ENCODE results near the gene MRM2.
A peak's percentile ranks its signal among the peaks of the same experiment; 100 is the strongest.

Gene MRM2

DNA sequence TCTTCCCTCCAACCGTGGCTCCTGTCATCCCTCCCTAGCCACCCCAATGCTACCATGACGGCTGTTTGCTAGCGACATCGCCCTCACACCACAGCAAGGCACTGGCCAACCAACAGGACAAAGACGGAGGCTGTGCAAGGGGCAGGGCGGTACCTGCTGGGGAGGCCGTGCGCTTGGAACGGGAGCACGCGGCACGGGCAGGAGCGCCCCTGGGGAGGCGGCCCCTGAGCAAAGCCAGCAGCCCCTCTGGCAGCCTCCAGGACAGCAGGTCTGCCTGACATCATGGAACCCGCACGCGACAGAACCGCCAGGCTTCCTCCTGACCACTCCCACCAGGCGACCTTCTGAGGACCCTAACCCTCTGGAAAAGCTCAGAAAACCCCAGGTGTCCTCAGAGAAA, 22.0 kb downstream of the MRM2 start:
- DNase-seq = no peak

DNA sequence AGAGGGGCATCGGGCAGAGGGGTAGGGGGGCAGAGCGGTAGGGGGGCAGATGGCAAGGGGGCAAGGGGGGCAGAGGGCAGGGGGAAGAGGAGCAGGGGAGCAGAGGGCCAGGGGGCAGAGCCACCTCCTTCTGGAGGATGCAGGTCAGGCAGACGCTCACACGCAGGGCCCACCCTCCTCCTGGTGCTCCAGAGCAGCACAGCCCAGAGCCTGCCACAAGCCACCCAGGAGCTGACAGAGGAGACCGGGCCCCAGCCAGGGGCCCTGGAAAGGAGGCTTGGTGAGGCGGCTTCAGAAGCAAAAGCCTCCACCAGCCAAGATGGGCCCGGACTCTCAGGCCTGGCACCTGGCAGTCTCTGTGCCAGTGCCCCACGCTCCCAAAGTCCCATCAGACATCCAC, 22.4 kb downstream of the MRM2 start:
- DNase-seq = no peak

DNA sequence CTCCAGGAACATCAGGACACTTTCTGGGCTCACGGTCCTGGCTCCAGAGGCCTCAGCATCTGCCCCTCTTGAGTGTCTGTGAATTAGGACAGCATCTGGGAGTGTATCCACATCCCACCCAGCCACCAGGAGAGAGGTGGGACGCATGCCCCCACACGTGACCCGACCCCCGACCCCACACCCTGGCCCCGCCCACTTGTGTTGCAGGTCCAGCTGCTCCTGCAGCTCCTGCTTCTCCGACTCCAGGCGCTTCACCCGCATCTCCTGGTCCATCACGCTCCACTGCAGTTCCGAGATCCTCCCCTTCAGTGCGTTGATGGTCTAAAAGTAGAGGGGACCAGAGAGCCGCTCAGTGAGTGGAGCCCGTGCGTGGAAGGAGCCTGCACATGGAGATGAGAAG, 22.9 kb downstream of the MRM2 start:
- DNase-seq = no peak

DNA sequence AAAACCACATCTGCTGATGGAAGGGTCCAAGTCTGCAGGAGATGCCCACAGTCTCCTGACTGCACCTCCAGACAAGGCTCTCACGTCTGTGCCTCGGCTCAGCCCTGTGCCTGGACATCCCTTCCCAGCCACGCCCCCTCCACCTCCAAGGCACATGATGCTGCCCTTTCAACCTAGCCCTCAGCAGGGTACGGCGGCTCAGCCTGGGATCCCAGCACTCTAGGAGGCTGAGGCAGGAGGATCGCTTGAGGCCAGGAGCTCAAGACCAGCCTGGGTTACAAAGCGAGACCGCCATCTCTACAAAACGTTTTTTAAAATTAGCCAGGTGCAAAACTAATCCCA, 23.6 kb downstream of the MRM2 start:
- no peak for DNase-seq

DNA sequence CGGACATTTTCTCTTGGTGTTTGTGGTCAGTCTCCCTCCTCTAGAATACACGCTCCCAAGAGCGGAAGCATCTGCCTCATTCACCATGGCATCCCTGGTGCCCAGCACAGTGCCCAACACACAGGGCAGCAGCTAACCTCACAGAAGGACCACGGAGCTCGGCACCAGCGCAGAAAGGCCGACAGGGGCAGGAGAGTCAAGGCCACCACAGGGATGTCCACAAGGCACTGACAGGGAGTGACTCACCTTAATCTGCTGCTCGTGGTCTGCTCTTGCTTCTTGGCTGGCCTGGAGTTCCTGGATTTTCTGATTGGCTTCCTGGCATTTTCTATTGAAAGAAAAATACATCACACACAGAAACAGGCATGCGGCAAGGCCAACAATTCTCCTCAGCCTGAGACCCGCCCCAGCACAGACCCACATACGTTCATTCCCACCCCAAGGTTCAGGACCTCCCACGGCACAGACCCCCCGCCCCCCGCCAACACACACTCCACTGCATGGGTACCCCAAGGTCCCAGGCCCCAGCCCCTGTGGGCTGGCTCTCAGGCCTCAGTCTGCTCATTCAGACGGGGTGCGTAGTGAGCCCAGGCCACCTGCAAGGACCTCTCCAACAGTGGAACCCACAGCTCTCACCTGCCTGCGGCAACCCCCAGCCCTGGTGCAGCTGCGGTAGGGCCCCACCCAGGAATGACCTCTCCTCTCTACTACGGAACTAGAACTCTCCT, 24.1 kb downstream of the MRM2 start:
- no peak for DNase-seq

DNA sequence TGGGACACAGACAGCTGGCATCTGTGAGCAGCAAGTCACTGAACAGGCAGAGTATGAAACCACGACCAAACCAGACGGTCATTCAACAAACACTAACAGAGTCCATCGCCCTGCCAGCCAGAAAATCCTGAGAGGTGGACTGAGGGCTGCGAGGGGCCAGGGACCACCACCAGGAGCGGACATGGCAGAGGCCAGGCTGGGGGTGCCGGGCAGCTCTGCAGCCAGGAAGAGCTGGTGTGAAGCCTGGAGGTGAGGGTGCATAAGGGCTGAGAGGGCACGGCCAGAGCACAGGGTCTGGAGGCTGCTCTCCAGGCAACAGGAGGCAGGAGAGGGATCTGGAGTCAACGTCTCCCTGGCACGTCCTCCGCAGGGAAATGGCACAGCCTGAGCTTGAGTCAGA, 24.8 kb downstream of the MRM2 start:
- no peak for DNase-seq

DNA sequence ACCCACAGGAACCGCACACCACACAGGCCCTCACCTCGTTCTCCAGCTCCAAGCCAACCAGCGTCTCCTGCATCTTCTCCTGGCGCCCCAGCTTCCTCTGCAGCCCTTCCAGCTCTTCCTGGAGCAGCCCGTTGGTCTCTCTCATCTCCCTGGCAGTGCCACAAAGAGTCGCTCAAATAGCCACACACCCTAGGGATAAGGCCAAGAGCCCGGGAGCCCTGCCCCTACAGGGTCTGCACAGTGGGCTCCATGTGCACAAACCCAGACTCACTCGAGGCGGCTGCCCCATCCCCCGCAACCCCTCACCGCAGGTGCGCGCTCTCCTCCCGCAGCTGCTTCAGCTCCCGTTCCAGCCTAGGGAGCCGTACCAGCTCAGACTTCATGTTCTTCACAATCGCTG, 26.2 kb downstream of the MRM2 start:
- no peak for DNase-seq

DNA sequence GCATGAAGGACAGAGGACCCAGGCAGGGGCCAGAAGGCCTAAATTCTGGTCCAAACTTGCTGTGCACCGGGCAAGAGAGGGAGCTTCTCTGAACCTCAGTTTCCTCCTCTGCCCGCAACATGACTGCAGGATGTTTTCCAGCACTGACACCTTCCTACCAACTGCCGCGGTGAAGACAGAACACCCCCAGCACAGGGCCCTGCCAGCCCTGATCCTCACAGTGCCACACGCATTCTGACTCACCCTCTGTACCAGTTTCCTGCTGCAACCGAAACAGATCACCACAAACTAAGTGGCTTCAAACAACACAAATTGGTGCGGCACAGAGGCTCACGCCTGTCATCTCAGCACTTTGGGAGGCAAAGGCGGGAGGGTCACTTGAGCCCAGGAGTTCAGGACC, 27.4 kb downstream of the MRM2 start:
- no peak for DNase-seq

DNA sequence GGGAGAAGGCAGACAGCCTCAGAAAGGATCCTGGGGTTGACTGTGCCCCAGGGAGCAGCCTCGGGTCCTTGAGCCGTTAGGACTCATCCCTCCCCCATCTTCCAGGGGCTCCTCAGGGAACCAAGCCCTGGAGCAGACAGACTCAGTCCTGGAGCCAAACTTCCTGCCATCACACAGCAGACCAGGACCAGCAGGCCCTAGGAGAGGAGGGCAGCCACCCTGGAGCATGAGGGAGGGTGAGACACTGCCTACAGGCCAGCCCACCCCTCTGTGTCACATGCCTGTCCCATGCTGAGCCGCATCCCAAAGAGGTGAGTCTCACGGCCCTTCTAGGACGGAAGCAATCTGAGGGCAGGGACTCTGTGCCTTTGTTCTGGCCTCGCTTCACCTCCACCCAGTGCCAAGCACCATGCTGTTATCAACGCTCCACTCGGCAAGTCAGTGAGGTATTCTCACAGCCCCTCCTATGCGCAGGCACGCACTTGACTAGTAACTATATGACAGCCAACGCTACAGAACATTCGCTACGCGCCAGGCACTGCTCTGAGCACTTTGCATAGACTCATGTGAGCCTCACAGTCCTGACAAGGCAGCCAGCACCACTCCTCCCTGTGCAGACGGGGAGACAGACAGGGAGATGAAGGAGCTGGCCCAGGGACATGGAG, 28.3 kb downstream of the MRM2 start:
- no peak for DNase-seq

DNA sequence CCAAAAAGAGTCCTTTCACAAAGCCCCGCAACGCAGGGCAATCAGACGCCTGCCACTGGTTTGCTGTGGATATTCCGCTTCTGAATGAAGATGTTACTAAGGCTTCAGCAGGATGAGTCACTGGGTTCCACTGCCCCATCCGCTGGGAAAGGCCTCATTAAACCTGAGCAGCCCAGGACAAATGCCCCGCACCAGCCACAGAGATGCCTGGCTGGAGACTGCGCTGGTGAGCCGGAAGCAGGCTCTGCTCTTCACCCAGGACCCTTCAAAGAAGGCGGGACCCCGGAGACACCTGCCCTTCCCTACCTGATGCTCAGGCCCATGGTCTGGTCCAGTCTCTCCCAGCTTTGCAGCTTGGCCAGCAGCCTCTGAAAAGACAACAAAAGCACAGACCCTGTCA, 29.1 kb downstream of the MRM2 start:
- DNase-seq = no peak

DNA sequence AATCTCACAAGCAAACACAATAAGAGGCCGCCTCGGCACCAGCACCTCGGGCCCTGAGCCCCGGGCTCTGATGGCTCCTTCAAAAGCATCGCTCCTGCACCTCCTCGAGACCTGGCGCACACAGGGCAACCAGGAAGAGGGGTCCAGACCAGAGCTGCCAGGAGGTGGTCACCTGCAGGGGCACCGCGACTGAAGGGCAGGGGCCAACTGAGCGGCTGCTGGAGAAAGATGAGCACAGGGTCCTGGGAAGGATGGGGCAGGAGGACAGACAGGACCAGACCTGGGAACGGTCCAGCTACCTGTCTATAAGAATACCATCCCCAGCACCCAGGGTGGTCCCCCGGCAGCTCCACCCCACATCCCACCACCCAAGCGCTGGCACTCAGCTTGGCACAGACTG, 30.1 kb downstream of the MRM2 start:
- DNase-seq = no peak

DNA sequence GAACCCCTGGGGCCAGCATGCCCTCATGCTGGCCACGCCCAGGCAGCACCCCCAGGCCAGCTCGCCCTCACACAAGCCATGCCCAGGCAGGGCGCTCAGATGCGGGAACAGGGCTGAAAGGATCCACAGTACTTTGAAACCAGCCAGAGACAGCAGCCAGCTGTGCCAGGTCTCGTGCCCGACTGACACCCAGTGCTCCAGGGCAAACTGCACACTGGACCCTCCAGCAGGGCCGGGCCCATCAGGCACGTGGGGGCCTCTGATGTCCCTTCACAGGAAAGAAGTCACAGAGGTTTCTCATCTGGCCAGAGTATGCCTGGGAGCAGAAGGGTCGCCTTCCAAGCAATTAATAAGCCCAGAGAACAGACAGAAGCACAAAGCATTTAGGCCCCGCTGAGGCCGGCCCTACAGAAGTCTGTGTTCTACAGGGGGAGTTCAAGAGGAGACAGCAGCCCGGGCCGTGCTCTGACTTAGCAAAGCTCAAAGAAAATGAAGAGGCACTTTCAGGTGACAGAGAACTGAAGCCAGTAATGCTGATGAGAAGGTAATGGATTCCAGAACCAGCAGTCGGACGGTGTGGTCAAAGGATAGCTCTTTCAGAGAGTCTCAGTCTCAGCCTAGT, 30.6 kb downstream of the MRM2 start:
- DNase-seq = no peak

DNA sequence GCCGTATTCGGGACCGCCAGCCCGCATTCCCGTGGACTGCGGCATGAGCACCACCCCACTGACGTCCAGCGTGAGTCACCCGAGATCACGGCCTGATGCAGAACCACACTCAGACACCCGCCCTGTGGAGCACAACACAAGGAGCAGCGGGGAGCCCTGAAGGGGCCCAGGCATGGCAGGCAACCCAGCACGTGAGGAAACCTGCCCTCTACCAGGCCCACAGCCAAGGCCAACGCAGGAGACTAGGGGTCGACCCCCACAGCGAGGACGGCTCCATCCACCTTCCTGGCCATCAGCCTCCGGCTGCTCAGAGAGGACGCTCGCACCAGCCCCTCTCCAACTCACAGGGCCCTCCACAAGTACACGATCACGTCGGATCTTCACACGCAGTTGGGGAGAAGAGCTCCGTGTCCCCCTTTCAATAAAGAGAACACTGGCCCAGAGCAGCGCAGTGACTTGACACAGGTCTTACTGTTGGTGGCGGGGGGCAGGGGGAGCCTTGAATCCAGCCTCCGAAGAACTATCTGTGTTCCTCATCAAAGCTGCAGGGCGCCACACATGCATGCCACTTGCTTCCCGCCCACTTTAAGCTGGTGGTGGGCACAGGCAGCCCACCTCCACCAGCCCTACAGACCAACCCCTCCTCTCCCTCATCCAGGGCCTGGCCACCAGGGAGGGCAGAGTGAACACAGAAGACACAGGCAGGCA, 31.3 kb downstream of the MRM2 start:
- no peak for DNase-seq

DNA sequence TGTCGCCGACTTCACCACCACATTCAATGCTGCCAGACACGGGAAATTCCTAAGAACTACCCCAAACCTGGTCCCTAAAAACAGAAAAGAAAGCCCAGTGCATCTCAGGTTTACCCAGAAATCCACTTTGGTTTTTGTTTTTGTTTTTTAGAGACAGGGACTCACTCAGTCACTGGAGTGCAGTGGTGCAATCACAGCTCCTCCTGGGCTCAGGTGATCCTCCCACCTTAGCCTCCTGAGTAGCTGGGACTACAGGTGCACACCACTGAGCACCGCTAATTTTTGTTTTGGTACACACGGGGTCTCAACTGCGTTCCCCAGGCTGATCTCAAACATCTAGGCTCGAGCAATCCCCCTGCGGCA, 32.1 kb downstream of the MRM2 start:
- DNase-seq = no peak

DNA sequence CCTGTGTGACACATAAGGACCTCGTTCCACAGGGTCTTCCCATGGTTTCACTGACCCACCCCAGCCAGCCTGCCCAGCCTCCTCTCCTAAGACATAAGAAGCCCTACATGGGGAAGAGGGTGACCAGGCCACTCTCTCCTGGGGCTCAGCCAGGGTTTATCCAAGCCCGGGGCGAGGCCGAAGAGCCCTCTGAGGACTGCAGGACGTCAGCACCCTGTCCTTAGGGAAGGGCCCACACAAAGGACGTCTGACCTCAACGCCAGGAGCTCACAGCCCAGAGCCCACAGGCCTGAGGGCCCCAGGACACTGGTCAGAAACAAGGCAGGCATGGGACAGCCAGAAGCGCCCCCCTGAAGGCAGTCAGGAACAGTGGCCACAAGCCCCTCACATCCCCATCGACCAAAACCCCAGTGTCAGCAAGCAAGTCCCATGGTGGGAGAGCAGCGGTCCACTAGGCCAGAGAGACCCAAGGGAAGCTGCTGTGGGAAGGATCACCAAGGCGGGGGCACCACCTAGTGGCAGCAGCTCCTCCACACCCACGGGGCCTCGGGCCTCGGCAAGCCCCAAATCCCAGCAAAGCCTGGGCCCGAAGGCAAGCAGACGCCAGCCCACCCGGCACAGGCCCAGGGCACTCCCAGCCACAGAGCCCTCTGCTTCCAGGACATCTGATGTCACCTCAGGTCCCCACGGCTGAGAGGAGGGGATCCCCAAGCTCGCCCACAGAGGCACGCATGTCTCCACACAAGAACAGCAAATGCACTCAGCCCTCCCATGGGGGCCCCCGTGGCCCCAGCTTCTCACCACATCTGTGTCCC, 32.7 kb downstream of the MRM2 start:
- peak; percentile 33 for DNase-seq

DNA sequence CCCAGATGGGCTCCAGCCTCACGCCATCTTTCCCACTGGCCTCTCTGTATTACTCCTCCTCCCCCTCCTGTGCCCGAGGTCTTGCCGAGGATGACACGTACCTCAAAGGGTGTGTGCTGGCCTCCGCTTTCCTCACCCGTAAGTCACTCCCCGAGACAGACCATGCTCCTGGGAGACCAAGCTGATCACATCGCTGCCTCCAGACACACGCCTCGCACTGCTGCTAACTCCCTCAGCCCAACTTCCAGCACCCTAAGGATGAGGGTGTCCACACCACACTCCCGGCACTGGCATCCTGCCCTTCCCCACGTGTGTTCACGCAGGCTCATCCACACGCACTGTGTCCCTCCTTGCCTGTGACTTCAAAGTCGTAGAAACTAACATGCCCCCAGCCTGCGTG, 33.3 kb downstream of the MRM2 start:
- DNase-seq = no peak

DNA sequence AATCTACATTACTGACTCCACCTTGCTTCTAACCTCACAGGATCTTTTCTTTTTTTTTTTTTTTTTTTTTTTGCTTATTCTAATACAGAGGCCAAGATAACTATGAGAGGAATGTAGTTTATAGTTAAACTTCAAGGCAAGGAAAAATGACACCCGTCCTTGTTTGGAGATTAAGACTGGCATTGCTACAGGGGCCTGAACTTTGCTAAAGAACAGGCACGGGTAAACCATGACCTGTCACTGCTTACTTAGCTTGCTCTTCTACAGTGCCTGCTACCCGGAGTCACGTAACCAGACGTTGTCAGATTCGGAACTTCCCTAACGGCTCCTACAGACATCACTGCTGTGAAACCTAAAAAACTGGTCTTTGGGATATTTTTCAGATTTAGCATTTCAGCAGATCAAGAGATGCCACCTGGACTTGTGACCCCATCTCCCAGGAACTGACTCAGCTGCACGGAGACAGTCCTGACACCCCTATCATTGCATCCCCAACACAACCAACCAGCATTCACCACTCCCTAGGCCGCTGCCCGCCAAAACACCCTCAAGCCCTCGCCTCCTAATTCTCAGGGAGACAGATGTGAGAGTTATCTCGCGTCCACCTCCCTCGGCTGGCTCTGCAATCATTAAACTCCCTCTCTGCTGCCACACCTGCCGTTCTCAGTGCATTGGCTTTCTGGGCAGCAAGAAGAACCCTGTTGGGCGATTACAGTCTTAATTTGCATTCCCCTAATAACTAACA, 36.8 kb downstream of the MRM2 start:
- no peak for DNase-seq

DNA sequence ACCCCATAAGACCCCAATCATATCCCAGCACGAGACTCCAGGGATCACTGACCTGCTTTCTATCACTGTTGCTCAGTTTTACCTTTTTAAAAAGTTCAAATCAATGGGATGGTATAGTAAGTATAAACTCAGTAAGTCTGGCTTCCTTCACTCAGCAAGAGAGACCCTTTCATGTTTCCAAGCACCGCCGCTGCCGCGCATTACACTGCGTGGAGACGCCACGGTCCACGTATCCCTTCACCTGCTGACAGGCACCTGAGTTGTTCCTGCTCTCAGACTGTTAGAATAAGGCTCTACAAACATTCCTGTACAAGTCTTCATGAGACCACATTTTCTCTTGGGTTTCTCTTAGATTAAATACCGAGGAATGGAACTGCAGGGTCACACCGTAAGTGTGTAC, 37.6 kb downstream of the MRM2 start:
- no peak for DNase-seq

DNA sequence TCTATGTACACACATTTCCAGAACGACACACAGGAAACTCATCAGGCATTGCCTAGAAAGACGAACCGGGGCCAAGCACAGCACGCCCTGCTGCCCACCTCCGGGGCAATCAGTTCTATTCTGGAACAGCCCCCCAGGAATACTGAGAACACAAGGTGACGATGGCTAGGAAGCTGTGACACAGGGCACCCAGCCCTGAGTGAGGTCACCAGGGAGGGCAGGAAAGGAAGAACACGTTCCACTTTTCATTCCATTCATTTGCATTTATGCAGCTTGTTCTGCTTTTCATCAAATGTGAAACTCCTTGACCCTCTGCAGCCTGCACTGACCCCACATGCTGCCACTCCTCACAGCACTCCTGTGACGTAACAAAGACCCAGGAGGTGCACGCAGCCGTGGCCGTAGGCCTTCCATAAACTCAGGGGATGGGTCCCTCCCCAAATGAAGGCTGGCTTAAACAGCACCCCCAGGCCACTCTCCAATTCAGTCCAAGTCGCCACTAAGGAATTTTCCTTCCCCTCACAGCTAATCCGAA, 38.2 kb downstream of the MRM2 start:
- DNase-seq = no peak

DNA sequence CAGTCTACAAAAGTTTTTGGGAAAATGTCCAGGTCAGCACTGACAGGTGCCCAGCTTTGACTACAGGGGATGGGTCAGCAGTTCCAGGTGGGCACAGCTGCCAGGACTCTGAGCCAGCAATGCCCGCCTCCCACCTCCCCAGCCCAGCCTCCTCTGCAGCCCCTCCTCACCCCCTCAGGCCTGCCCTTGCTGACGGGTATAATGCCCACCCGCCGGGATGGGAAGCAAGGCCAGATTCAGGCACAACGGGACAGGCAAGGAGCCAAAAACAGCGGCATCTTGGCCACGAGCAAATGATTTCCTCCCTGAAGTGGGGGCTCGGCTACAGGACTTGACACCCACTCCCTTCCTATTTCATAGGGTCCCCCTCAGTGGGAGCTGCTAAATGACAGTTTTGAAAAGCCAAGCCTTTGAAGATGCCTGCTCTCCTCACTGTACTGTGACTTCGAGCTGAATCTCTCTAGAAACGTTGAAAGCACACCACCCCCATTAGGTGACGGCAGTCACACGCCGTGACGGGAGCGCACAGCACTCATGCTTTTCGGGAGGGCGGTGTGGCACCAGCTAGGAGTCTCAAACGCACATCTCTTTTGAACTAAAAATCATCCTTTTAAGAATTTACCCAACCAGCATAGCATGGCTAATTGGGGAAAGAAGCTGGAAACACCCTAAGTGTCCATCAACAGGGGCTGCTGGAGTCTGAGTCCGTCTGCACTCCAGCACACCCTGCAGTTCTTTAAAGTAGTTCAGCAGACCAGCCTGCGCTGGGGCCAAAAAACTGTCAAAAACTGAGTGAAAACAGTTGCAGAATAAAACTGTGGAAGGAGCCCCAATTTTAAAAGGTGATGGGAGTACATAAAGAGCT, 38.9 kb downstream of the MRM2 start:
- DNase-seq = no peak

DNA sequence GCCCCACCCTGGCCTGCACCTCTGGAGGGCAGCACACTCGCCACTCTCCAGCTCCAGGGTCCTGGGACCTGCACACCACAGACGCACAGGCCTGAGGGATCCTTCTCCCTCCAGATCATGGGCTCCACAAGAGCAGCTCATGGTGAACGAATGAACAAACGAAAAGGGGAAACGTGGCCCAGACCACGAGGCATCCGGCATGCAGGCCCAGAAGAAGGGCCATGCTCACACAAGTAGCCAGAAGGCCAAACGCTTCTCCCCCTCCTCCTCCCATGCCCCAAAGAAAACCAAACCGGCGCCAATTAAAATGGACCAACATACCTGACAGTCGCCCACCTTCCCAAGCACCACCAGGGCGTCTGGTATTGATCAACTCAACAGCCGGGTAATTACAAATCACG, 39.6 kb downstream of the MRM2 start:
- DNase-seq = no peak

All from activated gamma-delta T cell treated with Interleukin-2 at 50 U/mL for 16 hours (primary cell).